ENCODE data around the gene CCNL2.
A peak's percentile ranks its signal among the peaks of the same experiment; 100 is the strongest.
"Not testable (repeated sequence)": the region's sequence is repeated elsewhere in the genome, so short reads cannot be mapped to it uniquely, and the experiment has no call there.

CCNL2 gene

DNA sequence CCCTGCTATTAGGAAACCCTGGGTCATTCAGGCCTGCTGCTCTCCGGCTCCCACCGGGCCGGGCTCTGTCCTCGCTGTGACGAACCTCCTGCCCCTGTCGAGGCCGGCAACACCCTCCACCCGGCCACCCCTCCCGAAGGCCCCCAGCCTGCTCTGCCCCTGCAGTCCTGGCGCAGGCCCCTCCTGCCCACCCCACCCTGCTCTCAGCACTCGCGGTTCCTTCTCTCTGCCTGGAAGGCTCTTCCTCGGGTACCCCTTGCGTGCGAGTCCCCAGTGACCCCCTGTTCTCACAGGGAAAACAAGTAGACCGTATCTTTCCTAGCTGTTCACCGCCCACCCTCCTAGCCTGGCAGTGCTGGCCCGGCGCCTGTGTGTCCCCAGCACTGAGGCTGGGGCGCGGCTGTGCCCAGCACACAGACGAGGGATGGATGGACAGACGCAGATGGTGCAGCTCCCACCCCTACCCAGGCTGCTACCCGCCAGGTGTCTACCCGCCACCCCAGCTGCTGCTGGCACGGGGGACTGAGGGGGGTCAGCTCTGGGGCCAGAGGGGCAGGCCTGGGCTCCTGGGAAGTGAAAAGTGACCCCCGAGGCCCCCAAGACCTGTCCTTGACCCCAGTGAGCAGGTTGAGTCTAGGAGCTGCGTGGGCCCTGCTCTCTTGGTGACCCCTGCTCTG lies 33.3 kb upstream of the CCNL2 start:
- DNase-seq: no peak

DNA sequence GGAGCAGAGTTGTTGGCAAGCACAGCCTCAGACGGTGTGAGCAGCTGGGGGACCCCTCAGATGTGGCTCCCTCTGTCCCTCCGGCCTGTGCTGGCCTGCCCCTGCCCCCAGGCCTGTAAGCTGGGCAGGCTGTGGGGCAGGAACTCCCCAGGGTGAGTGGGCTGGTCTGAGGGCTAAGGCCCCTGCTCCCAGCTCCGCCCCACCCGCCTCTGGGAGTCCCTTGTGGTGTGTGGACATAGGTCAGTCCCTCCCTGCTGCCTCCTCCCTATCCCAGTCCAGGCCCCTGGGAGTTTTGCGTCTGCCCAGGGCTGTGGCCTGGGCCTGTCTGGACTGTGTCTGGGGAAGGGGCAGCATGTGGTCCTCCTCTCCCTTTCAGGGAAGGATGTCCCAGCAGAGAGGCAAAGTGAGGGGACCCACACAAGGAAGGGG lies 32.7 kb upstream of the CCNL2 start:
- no peak for DNase-seq

DNA sequence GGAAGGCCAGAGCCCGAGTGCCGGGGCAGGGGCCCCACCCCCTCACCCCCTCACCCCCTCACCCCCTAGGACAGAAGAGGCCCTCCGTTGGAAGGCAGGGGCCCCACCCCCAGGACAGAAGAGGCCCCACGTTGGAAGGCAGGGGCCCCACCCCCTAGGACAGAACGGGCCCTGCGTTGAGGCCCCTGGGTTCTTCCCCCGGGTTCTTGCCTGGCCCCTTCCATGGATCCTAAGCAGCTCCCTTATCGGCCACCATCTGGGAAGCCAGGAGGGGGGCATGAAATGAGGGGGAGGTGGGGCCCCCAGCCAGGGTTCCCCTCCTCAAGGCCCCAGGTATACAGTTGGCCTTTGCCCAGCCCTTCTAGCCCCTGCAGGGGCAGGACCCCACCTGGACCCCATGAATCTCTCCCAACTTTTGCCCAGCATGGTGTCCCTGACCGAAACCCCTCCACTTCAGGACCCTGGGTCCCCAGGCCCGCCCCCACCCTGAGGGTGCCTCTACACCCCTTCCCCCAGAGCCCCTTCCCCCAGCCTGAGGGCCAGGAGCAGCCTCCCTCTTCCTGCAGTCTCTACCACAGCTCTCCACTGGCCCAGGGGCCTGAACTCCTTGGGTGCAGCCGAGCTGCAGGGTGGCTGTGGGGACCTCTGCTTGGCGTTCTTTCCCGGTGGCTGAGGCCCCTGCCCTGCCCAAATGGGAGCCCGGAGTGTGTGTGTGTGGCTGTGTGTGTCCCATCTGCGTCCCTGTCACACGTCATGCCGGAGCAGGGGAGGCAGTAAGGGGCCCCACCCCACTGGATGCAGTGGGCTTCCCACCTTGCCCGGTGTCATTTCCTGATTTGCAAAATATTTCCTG lies 32.1 kb upstream of the CCNL2 start:
- DNase-seq: no peak

DNA sequence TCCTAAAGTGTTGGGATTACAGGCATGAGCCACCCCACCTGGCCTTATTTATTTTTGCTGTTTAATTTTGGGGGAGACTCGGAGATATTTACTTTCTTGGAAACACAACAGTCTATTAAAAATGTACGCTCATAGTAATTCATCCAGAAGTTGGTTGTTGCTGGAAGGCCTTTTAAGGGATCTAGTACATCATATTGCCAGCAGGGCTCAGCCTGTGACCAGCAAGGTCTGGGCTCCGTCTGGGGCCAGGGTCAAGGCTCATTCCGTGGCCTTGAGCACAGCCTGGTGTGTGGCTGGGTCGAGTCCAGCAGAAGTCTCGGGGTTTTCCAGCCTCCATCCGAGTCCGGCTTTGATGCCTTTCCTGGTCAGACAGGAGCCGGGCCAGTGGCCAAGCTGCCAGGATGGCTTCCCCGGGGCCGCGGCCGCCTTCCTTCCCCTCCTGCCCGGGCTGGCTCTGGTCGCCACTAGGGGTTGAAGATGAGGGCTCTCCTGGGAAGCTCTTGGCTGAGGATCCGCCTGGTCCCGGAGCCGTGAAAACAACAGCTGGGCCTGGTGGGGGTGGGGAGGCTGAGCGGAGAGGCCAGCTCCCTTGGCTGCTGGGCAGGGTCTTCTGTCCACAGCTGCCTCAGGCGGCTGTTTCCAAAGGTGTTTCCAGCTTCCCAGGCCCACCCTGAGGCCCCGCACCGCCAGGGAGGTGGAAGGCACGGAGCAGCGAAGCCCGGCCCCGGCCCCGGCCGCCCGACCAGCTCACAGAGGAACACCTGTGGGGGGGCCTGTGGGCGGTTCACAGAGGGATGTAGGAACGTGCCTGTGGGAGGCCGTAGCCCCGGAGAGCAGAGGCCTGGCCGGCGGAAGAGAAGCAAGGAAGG lies 31.2 kb upstream of the CCNL2 start:
- peak; percentile 26 for DNase-seq

DNA sequence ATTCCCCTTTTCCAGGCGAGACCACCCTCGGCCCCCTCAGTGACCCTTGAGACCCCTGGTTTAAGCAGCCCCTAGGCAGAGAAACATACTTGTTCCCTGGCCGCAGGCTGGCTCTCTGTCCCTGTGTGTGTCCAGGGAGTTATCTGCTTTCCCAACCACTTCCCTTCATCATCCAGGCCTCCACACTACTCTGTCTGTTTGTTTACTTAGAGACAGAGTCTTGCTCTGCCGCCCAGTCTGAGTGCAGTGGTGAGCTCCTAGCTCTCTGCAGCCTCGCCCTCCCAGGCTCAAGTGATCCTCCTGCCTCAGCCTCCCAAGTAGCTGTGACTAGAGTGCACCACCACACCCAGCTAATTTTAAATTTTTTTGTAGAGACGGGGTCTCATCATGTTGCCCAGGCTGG lies 30.5 kb upstream of the CCNL2 start:
- peak; percentile 26 for DNase-seq

DNA sequence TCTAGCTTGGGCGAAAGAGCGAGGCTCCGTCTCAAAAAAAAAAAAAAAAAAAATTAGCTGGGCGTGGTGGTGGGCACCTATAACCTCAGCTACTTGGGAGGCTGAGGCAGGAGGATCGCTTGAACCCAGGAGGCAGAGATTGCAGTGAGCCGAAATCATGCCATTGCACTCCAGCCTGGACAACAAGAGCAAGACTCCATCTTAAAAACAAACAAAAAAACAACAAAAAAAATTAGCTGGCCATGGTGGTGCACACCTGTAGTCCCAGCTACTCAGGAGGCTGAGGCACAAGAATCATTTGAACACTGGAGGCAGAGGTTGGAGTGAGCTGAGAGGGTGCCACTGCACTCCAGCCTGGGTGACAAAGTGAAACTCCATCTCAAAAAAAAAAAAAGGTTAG lies 29.8 kb upstream of the CCNL2 start:
- not testable (repeated sequence) for DNase-seq

DNA sequence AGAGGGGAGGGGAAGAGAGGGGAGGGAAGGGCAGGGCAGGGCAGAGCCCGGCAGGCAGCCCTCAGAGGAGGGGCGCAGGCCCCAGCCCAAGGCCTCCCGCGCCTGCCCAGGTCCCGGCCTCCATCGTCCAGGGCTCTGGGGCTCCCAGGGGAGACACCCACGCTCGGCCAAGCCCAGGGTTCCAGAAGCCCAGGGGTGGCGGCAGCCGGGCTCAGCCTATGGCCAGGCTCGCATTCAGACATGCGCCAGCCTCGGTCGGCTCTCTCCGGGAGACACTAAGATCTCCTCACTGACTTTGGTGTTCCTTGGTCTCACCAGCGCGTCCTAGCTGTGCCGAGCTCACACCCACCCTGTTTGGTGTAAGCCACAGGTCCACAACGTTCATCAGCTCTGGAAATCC lies 29.0 kb upstream of the CCNL2 start:
- DNase-seq: no peak

DNA sequence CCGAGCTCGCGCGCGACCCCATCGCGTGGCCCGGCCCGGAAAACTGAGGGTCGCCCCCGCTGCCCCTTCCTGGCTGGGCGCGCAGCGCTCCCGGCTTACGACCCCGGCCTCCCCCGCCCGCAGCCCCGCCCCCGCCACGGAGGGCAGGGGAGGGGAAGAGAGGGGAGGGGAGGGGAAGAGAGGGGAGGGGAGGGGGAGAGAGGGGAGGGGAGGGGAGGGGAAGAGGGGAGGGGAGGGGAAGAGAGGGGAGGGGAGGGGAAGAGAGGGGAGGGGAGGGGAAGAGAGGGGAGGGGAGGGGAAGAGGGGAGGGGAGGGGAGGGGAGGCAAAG lies 28.6 kb upstream of the CCNL2 start:
- no peak for DNase-seq

DNA sequence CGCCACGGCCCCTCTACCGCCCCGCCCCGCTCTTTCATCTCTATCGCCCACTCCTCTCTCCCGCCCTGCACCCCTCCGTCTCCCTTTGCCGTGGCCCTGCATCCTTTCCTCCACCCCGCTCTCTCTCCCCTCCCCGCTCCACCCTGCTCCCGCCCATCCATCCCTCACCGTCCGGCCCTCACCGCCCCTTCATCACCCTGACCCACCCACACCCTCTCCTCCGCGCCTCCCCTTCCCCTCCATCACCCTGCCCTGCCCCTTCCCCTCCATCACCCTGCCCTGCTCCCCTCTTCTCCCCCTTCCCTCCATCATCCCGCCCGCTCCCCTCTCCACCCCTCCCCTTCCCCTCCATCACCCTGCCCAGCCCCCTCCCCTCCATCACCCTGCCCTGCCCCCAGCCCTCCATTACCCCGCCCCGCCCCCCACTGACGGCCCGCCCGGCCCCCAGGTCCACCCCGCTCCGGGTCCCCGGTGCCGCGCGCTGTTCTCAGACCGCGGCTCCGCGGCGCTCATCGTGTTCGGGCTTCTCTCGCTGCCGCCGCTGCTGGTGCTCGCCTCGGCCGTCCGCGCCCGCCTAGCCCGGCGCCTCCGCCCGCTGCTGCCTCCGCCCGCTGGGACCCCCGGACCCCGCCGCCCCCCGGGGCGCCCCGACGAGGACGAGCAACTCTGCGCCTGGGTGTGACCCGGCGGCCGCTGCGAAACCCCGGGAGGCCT lies 28.1 kb upstream of the CCNL2 start:
- no peak for DNase-seq

DNA sequence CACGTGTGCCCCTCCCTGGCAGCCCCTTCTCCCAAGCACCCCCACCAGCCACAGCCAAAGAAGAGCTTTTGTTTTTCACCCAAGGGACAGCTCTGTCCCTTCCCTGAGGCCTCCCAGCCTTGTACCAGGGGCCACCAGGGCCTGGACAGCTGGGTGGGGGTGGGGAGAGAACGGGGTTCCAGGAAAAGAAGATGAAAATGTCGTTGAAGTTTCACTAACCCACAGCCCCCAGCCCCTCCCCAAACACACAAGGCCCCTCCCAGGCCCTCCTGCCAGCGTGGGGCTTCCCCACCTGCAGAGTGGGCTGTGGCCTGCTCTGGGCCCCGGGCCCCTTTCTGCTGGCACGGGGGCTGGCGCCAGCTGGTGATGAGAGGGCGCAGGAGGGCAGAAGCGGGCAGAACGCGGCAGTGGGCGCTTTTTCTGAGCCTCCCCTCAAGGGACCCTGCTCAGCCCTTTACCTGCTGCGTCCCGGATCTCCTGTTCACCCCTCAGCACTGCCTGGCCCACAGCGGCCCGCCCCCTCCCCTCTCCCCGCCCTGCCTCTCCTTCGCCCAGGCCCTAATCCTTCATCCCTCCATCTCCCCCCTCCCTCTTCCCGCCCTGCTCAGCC lies 27.5 kb upstream of the CCNL2 start:
- no peak for DNase-seq

DNA sequence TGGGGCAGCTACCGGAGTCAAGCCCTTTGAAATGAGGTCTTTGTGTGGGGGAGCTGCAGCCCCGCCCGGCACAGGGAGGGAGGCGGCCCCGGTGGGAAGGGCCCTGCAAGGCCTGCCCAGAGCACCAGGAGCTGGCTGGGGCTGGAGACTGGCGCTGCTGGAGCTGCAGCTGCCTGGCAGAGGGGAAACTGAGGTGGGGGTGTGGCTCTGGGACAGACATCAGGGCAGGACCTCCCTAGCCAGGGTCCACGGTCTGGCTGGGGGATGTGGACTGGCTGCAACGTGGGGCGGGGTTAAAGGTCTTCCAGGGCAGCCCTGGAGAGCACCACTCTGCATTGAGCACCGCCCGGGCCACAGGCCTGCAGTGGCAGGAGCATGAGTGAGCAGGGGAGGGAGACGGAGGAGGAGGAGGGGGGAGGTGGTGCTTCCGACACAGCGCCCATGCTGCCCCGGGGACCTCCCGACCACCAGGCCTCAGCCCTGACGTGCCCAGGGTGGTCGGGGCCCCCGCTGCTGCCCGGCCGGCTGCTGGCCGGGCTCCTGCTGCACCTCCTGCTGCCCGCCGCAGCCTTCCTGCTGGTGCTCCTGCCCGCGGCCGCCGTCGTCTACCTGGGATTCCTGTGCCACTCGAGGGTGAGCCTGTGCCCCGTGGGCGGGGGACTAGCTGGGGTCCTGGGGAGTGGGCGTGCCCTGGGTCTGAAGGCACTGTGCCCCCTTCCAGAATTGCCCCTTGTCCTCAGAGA lies 26.8 kb upstream of the CCNL2 start:
- DNase-seq: no peak

DNA sequence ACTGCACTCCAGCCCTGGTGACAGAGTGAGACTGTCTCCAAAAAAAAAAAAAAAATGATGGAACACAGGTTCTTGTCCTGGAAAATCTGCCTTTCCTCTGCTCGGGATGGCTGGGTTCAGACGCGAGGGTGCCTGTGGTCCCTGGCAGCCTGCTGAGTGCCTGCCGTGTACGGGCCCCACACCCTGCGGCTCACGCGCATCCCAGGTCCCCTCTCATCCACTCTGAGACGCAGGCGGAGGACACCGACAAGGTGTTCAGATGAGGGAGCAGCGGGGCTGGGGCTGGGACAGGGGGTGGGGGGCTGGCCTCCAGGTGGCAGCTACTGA lies 26.3 kb upstream of the CCNL2 start:
- no peak for DNase-seq

DNA sequence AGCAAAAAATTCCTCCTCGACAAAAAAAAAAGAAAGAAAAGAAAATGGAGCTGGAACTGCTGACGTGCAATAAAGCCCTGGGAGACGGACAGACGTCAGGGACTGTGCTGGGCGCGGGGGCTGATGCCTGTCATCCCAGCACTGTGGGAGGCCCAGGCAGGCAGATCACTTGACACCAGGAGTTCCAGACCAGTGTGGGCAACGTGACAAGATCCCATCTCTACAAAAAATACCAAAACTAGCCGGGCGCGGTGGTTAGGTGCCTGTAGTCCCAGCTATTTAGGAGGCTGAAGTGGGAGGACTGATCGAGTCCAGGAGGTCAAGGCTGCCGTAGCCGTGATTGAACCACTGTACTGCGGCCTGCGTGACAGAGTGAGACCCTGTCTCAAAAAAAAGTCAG lies 25.6 kb upstream of the CCNL2 start:
- no peak for DNase-seq

DNA sequence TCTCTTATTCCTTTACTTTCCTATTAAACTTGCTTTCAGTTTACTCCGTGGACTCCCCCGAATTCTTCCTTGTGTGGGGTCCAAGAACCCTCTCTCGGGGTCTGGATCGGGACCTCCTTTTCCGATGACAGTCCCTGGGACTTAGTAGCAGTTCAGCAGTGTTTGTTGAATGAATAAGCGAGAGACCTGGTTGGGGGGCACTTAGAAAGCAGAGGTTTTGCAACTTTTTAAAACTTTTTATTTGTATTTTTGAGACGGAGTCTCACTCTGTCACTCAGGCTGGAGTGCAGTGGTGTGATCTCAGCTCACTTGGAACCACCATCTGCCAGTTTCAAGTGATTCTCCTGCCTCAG lies 24.1 kb upstream of the CCNL2 start:
- no peak for DNase-seq

DNA sequence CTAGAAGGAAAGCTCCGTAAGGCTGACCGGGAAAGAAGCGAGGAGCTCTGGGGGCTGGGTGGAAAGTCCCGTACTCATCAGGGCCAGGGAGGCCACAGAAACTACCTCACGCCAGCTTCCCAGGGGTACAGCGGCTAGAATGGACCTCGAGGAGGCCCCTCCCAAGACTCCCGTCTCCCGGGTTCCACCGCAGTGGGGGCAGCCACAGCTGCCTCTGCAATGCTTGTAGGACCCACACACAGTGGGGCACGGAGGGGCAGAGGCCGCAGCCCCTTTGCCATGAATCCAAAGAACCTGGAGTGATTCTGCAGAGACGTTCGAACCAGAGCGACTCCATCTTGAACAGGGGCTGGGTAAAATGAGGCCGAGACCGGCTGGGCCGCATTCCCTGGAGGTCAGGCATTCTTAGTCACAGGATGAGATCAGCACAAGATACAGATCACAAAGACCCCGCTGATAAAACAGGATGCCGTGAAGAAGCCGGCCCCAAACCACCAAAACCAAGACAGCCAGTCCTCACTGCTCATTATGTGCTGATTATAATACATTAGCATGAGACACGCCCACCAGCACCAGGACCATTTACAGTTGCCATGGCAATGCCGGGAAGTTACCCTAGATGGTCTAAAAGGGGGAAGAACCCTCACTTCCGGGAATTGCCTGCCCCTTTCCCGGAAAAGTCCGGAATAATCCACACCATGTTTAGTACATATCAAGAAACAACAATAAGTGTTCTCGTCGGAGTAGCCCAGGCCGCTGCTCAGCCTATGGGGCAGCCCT lies 23.5 kb upstream of the CCNL2 start:
- no peak for DNase-seq

DNA sequence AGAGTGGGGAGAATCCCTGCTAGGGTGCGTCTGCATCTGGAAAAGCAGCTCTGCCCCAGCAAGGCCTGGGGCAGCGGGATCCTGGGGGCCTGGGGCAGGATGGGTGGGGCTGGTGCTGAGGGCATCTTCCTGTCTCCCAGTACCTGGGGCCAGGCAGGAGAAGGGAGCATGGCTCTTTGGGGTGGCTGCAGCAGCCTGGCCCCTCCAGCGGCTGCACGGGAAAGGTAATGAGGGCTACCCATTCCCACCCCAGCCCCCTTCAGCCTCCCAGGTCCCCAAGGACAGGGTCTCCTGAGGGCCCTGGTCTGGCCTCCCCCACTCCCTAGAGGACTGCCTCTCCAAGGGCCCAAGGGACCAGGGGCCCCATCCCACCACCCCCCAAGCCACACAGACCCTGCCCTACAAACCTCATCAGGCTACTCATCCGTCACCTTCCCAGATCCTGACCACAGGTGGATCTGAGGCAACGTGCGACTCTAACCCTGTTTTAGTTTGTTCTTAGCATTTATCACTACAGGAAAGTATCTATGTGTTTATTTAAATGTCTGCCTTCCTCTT lies 22.9 kb upstream of the CCNL2 start:
- no peak for DNase-seq

DNA sequence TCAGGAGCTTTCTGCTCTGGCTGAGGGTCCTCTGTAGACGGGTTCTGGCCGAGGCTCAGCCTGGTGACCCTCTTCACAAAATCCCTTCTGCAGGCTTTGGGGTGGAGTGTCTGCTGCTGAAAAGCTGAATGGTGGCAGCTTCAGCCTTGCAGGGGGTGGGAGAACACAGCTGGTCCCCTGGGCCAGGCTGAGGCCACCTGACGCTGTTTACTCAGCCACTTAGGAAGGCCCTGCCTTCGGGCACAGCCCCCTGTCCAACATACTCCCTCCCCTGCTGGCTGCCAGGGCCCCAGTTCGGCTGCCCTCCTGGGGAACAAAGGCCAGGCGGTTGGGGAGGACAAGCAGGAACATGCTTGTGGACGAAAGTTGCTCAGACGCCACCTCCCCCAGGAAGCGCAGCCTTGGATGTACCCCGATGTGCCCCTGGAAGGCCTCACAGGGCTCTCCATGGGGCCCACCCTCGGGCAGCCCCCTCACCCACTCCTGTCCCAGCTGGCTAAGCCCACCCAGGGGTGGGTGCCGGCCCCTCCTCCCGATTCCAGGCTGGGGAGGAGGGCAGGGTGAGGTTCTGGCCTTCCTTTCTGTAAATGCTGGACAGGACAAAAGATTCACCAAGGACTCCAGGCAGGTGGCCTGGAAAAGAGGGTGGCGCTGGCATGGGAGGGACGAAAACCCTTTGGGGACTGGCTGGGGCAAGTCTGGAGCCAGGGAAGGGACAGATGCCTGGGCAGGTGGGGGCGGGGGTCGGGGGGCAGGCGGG lies 22.2 kb upstream of the CCNL2 start, which contains the start of gene ANKRD65:
Gene ANKRD65 (minus strand): TSS at position 130 of the 760 bp plus-strand sequence. CDS start 271 bp downstream, outside the sequence.
- DNase-seq: no peak

DNA sequence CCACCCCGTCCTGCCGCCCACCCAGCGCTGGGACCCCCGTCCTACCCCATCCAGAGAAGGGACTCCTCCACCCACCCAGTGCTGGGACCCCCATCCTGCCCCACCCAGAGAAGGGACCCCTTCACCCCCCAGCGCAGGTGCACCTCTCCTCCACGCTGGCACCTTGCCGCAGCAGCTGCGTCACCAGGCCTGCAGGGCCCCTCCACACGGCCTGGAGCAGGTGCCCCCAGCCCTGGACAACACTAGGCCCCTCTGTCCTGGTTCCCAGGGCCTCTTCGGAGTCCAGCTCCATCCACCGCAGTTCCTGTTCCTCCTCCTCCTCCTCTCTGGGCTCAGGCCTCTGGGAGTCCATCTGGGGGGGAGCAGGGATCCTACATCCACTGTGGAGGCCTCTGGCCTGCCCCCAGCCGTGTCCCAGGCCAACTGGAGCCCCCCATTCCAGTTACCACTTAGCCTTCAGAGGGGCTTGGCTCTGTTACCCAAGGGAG lies 21.6 kb upstream of the CCNL2 start:
- DNase-seq: no peak

DNA sequence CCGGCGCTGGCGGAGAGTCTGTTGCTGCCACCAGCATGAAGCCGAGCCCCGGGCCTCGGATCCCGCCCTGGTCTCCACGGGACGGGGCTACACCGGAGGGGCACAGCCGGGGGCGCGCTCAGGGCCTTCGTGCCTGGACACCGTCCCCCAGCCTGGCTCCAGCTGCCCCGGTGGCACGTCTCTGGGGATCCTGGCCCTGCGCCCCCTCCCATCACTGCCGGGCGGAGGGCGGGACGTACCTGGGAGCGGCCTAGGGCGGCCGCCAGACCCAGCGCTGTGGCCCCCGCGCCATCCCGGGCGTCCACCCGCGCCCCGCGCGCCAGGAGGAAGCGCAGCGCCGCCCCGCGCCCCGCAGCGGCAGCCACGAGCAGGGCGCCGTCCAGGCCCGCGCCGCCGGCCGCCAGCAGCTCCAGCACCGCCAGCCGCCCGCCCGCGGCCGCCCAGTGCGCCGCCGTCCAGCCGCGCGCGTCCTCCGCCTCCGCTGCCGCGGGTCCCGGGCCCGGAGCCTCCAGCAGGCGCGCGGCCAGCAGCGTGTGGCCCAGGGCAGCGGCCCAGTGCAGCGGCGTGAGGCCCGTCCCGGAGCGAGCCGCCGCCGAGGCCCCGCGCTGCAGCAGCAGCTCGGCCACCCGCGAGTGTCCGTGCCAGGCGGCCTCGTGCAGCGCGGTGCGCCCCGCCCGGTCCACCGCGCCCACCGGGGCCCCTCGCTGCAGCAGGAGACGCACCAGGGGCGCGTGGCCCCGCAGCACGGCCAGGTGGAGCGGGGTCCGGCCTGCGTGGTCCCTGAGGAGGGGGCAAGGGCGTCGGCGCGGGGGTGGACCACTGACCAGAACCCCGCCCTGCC lies 20.9 kb upstream of the CCNL2 start:
- no peak for DNase-seq
